GM18498 (cell line): Measurements from ENCODE around the gene TP53BP1.
"Not testable (repeated sequence)": the region's sequence is repeated elsewhere in the genome, so short reads cannot be mapped to it uniquely, and the experiment has no call there.

Source experiments
- ATAC-seq: cut with Tn5 transposase; IDR thresholded peaks from one replicate; pipeline ENCODE4 v1.9.1; 2021; ENCODE audit warnings: mild to moderate bottlenecking, moderate library complexity; ENCODE audit not compliant: unreplicated experiment

Gene TP53BP1, protein sequence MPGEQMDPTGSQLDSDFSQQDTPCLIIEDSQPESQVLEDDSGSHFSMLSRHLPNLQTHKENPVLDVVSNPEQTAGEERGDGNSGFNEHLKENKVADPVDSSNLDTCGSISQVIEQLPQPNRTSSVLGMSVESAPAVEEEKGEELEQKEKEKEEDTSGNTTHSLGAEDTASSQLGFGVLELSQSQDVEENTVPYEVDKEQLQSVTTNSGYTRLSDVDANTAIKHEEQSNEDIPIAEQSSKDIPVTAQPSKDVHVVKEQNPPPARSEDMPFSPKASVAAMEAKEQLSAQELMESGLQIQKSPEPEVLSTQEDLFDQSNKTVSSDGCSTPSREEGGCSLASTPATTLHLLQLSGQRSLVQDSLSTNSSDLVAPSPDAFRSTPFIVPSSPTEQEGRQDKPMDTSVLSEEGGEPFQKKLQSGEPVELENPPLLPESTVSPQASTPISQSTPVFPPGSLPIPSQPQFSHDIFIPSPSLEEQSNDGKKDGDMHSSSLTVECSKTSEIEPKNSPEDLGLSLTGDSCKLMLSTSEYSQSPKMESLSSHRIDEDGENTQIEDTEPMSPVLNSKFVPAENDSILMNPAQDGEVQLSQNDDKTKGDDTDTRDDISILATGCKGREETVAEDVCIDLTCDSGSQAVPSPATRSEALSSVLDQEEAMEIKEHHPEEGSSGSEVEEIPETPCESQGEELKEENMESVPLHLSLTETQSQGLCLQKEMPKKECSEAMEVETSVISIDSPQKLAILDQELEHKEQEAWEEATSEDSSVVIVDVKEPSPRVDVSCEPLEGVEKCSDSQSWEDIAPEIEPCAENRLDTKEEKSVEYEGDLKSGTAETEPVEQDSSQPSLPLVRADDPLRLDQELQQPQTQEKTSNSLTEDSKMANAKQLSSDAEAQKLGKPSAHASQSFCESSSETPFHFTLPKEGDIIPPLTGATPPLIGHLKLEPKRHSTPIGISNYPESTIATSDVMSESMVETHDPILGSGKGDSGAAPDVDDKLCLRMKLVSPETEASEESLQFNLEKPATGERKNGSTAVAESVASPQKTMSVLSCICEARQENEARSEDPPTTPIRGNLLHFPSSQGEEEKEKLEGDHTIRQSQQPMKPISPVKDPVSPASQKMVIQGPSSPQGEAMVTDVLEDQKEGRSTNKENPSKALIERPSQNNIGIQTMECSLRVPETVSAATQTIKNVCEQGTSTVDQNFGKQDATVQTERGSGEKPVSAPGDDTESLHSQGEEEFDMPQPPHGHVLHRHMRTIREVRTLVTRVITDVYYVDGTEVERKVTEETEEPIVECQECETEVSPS (N-terminal part only)

DNA sequence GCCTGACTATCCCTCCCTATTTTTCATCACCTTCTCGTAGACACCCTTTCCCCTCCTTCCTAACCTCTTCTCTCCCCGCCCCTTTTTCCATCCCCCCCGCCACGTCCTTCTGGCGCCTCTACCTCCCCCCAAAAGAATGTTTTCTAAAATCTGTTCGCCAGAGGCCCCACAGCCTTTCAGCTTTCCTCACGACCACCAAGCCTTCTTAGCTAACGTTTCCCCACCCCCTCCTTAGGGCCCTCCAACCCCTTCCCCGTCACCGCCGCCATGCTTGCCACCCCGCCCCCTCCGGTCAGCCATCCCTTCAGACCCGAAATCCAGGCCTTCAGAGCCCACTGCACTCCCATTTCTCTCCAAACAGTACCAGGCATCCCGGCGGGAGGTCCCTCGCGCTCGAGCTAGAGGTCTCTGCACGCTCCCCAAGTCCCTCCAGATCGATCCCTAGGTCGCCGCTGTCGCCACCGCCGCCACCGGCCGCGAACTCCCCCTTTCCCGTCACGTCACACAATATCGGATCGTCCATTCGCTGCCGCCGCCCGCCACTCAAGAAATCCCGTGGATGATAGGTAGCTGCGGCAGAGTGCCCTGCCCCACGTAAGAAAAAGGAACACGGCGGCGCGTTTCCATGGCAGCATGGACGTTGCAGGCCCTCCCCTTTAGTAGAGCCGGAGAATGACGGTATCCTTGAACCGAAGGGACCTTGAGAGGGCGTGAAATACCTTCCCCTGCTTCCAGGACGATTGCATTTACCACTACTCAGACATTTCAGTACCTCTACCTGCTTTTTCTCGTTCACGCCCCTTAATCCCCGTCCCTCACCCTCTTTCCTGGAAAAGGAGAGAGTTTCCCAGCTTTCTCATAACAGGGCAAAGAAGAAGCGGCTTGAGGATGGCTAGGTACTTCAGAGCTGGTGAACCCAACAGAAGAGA, at the start of gene TP53BP1:
Gene TP53BP1, minus strand, starts transcription at position 484 of the 929 bp plus-strand sequence. Its CDS starts 113 bp downstream, at position 371.
- peak; percentile 98 for ATAC-seq

DNA sequence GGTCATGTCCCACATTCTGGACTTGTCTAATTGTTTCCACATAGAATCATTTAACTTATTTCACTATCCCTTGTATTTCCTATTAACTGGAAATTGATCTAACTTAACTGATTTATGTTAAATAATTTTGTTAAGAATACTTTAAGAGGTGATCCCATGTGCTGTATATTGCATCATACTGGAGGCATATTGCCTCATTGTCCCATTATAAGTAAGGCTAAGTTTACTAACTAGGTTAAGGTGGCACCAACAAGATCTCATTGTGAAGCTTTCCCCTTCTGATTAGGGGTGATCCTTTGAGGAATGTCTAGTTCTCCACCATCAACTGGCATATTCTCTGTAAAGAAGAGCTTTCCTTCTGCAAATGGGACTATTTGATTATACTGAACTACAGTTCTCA, 48.8 kb upstream of the TP53BP1 start:
- ATAC-seq = no peak

DNA sequence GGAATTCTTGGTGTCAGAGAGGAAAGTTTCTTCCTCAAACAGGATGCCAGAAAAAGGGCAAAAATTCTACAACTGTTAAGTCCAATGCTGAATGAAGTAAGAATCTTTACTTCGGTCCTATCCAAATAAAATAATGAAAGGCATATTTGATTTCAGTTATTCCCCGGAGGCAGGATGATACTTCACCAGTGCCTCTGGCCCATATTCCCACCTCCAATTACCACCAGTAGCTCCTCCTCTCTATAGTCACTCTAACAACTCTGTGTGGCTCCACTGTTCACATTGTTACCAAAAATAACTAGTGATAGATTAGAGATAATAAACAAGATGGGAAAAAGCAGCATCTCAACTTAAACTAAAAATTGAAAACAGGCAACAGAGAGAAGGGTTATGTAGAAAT, 45.1 kb upstream of the TP53BP1 start:
- ATAC-seq = no peak

DNA sequence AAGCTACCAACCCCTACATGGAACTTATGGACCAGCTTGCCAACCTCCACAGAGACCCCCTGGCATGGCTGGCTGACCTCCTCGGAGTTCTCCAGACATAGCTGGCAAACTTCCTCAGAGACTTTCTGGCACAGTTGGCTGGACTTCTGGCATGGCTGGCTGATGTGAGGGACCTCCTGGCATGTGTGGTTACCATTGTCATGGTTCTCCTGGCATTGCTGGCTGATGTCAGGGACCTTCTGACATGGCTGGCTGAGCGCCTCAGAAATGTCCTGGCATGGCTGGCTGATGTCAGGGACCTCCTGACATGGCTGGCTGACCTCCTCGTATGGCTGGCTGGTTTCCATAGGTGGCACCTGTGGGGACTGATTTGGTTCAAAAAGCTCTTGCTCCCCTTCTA, 41.9 kb upstream of the TP53BP1 start:
- no peak for ATAC-seq

DNA sequence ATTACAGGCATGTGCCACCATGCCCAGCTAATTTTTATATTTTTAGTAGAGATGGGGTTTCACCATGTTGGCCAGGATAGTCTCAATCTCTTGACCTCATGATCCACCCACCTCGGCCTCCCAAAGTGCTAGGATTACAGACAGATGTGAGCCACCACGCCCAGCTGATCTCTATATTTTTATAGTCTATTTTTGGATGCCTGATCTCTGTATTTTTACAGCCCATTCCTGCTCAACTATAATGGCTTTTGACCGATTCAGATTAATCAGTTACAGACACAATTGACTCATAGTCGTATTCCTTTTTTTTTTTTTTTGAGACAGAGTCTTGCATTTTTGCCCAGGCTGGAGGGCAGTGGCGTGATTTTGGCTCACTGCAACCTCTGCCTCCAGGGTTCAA, 39.9 kb upstream of the TP53BP1 start:
- ATAC-seq = not testable (repeated sequence)

DNA sequence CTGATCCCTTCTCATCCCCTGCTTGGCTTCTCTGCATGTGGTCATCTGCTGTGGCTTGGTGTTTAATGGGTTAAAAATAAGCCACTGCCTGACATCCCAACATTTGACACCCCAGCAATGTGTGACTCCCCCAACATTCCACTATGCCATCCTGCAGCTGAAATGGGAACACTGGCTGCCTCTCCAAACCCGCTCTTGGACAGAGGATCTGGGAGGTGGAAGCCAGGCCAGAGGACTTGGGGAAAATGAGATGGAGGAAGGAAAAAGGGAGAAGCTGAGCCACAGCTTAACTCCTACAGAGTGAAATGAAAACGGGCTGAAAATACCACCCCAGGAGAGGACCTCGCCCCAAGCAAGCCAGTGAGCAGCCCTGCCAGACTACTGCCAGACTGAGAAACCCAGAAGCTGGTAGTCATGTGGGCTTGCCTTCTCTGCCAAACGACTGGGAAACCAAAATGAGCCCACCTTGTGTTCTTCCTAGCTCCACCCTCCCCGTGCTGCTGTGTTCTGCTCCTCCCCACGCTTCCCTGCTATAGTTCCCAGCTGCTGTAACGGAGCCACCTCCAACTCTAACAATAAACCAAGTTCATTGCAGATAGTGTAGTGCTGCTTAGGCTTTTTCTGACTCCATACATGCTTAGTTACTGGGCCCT, 38.2 kb upstream of the TP53BP1 start:
- ATAC-seq = no peak

DNA sequence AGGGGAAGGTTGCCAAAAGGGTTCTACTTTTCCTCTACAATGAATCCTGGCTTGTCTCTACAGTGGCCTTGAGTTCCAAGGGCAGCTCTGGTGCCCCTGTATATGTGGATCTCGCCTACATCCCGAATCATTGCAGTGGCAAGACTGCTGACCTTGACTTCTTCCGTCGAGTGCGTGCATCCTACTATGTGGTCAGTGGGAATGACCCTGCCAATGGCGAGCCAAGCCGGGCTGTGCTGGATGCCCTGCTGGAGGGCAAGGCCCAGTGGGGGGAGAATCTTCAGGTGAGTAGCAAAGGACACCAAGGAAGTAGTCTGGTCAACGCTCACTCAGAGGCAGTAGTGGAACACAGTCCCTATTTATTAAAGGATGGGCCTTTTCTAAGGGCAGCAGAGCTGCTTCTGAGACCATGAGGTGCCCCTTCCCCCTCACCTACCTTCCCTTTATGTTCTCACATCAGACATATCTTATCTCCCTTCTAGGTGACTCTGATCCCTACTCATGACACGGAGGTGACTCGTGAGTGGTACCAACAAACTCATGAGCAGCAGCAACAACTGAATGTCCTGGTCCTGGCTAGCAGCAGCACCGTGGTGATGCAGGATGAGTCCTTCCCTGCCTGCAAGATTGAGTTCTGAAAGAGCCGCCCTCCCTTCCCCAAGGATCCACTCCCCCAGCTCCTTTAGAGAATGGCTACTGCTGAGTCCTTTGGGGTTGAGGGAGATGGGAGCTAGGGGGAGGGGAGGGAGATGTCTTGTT, 36.8 kb upstream of the TP53BP1 start:
- no peak for ATAC-seq

DNA sequence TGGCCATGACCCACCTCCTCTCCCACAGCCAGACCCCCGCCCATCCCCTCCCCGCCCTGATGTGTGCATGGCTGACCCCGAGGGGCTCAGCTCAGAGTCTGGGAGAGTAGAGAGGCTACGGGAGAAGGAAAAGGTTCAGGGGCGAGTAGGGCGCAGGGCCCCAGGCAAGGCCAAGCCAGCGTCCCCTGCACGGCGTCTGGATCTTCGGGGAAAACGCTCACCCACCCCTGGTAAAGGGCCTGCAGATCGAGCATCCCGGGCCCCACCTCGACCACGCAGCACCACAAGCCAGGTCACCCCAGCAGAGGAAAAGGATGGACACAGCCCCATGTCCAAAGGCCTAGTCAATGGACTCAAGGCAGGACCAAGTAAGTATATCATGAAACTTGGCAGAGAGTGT, 36.2 kb upstream of the TP53BP1 start:
- ATAC-seq = no peak

DNA sequence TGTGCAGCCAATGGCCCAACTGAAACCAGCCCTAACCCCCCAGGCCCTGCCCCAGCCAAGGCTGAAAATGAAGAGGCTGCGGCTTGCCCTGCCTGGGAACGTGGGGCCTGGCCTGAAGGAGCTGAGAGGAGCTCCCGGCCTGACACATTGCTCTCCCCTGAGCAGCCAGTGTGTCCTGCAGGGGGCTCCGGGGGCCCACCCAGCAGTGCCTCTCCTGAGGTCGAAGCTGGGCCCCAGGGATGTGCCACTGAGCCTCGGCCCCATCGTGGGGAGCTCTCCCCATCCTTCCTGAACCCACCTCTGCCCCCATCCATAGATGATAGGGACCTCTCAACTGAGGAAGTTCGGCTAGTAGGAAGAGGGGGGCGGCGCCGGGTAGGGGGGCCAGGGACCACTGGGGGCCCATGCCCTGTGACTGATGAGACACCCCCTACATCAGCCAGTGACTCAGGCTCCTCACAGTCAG, 35.6 kb upstream of the TP53BP1 start:
- no peak for ATAC-seq

DNA sequence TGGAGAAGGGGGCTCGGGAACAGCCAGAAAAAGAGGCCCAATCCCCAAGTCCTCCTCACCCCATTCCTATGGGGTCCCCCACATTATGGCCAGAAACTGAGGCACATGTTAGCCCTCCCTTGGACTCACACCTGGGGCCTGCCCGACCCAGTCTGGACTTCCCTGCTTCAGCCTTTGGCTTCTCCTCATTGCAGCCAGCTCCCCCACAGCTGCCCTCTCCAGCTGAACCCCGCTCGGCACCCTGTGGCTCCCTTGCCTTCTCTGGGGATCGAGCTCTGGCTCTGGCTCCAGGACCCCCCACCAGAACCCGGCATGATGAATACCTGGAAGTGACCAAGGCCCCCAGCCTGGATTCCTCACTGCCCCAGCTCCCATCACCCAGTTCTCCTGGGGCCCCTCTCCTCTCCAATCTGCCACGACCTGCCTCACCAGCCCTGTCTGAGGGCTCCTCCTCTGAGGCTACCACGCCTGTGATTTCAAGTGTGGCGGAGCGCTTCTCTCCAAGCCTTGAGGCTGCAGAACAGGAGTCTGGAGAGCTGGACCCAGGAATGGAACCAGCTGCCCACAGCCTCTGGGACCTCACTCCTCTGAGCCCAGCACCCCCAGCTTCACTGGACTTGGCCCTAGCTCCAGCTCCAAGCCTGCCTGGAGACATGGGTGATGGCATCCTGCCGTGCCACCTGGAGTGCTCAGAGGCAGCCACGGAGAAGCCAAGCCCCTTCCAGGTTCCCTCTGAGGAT, 35.0 kb upstream of the TP53BP1 start:
- no peak for ATAC-seq

DNA sequence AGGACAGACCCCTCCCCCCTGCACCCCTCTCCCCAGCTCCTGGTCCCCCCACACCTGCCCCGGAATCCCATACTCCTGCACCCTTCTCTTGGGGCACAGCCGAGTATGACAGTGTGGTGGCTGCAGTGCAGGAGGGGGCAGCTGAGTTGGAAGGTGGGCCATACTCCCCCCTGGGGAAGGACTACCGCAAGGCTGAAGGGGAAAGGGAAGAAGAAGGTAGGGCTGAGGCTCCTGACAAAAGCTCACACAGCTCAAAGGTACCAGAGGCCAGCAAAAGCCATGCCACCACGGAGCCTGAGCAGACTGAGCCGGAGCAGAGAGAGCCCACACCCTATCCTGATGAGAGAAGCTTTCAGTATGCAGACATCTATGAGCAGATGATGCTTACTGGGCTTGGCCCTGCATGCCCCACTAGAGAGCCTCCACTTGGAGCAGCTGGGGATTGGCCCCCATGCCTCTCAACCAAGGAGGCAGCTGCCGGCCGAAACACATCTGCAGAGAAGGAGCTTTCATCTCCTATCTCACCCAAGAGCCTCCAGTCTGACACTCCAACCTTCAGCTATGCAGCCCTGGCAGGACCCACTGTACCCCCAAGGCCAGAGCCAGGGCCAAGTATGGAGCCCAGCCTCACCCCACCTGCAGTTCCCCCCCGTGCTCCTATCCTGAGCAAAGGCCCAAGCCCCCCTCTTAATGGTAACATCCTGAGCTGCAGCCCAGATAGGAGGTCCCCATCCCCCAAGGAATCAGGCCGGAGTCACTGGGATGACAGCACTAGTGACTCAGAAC, 34.3 kb upstream of the TP53BP1 start:
- no peak for ATAC-seq

DNA sequence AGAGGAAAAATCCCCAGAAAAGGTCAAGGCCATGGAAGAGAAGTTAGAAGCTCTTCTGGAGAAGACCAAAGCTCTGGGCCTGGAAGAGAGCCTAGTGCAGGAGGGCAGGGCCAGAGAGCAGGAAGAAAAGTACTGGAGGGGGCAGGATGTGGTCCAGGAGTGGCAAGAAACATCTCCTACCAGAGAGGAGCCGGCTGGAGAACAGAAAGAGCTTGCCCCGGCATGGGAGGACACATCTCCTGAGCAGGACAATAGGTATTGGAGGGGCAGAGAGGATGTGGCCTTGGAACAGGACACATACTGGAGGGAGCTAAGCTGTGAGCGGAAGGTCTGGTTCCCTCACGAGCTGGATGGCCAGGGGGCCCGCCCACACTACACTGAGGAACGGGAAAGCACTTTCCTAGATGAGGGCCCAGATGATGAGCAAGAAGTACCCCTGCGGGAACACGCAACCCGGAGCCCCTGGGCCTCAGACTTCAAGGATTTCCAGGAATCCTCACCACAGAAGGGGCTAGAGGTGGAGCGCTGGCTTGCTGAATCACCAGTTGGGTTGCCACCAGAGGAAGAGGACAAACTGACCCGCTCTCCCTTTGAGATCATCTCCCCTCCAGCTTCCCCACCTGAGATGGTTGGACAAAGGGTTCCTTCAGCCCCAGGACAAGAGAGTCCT, 33.4 kb upstream of the TP53BP1 start:
- no peak for ATAC-seq

DNA sequence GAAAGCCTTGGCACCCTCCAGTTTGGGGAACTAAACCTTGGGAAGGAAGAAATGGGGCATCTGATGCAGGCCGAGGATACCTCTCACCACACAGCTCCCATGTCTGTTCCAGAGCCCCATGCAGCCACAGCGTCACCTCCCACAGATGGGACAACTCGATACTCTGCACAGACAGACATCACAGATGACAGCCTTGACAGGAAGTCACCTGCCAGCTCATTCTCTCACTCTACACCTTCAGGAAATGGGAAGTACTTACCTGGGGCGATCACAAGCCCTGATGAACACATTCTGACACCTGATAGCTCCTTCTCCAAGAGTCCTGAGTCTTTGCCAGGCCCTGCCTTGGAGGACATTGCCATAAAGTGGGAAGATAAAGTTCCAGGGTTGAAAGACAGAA, 32.2 kb upstream of the TP53BP1 start:
- no peak for ATAC-seq

DNA sequence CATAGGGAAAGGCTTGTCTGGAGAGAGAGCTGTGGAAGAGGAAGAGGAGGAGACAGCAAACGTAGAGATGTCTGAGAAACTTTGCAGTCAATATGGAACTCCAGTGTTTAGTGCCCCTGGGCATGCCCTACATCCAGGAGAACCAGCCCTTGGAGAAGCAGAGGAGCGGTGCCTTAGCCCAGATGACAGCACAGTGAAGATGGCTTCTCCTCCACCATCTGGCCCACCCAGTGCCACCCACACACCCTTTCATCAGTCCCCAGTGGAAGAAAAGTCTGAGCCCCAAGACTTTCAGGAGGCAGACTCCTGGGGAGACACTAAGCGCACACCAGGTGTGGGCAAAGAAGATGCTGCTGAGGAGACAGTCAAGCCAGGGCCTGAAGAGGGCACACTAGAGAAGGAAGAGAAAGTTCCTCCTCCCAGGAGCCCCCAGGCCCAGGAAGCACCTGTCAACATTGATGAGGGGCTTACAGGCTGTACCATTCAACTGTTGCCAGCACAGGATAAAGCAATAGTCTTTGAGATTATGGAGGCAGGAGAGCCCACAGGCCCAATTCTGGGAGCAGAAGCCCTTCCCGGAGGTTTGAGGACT, 31.4 kb upstream of the TP53BP1 start:
- no peak for ATAC-seq

DNA sequence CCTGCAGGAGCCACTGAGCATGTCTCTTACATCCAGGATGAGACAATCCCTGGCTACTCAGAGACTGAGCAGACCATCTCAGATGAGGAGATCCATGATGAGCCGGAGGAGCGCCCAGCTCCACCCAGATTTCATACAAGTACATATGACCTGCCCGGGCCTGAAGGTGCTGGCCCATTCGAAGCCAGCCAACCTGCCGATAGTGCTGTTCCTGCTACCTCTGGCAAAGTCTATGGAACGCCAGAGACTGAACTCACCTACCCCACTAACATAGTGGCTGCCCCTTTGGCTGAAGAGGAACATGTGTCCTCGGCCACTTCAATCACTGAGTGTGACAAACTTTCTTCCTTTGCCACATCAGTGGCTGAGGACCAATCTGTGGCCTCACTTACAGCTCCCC, 30.7 kb upstream of the TP53BP1 start:
- no peak for ATAC-seq

DNA sequence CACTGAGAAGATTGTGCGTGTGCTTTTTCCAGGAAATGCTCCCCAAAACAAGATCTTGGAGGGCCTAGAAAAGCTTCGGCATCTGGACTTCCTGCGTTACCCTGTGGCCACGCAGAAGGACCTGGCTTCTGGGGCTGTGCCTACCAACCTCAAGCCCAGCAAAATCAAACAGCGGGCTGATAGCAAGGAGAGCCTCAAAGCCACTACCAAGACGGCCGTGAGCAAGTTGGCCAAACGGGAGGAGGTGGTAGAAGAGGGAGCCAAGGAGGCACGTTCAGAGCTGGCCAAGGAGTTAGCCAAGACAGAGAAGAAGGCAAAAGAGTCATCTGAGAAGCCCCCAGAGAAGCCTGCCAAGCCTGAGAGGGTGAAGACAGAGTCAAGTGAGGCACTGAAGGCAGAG, 29.3 kb upstream of the TP53BP1 start:
- ATAC-seq = no peak
